HL-60 (cell line): ENCODE measurements around the gene CD38.

Experiments
- DNase-seq, 2 experiments: peaks; one replicate each; pipeline ENCODE4 v3.0.0-alpha.2; 2010 to 2020; ENCODE audit warnings: low read depth in 1 of 2, low spot score in 1 of 2
- H3K27ac ChIP-seq: fragments of 250-450 bp; sonication (Bioruptor Pico); replicated peaks from 2 replicates; pipeline ENCODE4 v1.5.1; 2020; ENCODE audit warnings: mild to moderate bottlenecking, moderate library complexity
- H3K27me3 ChIP-seq: fragments of 250-450 bp; sonication (Bioruptor Pico); 2 replicates; pipeline ENCODE4 v1.5.1; 2021; ENCODE audit warnings: mild to moderate bottlenecking, moderate library complexity; ENCODE audit not compliant: insufficient read depth, poor library complexity, severe bottlenecking
- H3K4me3 ChIP-seq: replicated peaks from 2 replicates; pipeline ENCODE4 v1.5.1; 2011; ENCODE audit warnings: mild to moderate bottlenecking, control low read depth, low read length; ENCODE audit not compliant: insufficient read depth
- GABPA ChIP-seq: IDR thresholded peaks from 2 replicates; pipeline ENCODE4 v1.6.1; 2012; ENCODE audit warnings: low read depth
- POLR2AphosphoS5 ChIP-seq: IDR thresholded peaks from 2 replicates; pipeline ENCODE4 v1.6.1; 2012; ENCODE audit warnings: low read depth
- SPI1 ChIP-seq: IDR thresholded peaks from 2 replicates; pipeline ENCODE4 v1.6.1; 2012; ENCODE audit warnings: low read depth, mild to moderate bottlenecking, borderline replicate concordance
- TF ChIP-seq, protein P1 (sequence below): IDR thresholded peaks from 2 replicates; pipeline ENCODE4 v1.6.1; 2012; ENCODE audit warnings: low read depth; ENCODE audit not compliant: insufficient replicate concordance
- TF ChIP-seq, protein P2 (sequence below): IDR thresholded peaks from one replicate; pipeline ENCODE4 v1.5.1; 2011; ENCODE audit warnings: low read length, control low read depth, inconsistent platforms; ENCODE audit not compliant: insufficient read depth

Gene CD38

DNA sequence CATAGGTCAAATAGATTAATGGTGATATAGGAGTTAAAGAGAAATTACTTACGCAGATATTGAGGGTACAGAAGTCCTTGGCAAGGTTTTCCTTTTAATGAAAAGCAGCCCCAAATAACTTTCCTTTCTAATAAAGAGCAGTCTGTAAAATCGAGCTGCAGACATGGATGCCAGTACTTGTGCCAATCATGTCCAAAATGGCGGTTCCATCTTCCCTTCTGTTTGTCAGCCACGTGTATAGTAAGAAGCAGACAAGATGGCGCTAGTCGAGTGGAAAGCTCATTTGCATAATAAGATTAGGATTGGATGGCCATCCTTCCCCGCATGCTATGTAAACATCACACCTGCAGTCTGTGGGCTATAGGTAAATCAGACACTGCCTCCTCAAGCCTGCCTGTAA, 92.0 kb downstream of the CD38 start:
- TF ChIP-seq, protein P1, sequence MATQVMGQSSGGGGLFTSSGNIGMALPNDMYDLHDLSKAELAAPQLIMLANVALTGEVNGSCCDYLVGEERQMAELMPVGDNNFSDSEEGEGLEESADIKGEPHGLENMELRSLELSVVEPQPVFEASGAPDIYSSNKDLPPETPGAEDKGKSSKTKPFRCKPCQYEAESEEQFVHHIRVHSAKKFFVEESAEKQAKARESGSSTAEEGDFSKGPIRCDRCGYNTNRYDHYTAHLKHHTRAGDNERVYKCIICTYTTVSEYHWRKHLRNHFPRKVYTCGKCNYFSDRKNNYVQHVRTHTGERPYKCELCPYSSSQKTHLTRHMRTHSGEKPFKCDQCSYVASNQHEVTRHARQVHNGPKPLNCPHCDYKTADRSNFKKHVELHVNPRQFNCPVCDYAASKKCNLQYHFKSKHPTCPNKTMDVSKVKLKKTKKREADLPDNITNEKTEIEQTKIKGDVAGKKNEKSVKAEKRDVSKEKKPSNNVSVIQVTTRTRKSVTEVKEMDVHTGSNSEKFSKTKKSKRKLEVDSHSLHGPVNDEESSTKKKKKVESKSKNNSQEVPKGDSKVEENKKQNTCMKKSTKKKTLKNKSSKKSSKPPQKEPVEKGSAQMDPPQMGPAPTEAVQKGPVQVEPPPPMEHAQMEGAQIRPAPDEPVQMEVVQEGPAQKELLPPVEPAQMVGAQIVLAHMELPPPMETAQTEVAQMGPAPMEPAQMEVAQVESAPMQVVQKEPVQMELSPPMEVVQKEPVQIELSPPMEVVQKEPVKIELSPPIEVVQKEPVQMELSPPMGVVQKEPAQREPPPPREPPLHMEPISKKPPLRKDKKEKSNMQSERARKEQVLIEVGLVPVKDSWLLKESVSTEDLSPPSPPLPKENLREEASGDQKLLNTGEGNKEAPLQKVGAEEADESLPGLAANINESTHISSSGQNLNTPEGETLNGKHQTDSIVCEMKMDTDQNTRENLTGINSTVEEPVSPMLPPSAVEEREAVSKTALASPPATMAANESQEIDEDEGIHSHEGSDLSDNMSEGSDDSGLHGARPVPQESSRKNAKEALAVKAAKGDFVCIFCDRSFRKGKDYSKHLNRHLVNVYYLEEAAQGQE = no peak
- TF ChIP-seq SPI1 (no peak), POLR2AphosphoS5 (no peak), GABPA (no peak)
- TF ChIP-seq, protein P2, sequence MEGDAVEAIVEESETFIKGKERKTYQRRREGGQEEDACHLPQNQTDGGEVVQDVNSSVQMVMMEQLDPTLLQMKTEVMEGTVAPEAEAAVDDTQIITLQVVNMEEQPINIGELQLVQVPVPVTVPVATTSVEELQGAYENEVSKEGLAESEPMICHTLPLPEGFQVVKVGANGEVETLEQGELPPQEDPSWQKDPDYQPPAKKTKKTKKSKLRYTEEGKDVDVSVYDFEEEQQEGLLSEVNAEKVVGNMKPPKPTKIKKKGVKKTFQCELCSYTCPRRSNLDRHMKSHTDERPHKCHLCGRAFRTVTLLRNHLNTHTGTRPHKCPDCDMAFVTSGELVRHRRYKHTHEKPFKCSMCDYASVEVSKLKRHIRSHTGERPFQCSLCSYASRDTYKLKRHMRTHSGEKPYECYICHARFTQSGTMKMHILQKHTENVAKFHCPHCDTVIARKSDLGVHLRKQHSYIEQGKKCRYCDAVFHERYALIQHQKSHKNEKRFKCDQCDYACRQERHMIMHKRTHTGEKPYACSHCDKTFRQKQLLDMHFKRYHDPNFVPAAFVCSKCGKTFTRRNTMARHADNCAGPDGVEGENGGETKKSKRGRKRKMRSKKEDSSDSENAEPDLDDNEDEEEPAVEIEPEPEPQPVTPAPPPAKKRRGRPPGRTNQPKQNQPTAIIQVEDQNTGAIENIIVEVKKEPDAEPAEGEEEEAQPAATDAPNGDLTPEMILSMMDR = no peak
- no peak overlapping the region for H3K27ac ChIP-seq
- no peaks in the 10 kb centered on the region for H3K27me3 ChIP-seq
- H3K4me3 ChIP-seq = no peak overlapping the region
- DNase-seq = no peak

DNA sequence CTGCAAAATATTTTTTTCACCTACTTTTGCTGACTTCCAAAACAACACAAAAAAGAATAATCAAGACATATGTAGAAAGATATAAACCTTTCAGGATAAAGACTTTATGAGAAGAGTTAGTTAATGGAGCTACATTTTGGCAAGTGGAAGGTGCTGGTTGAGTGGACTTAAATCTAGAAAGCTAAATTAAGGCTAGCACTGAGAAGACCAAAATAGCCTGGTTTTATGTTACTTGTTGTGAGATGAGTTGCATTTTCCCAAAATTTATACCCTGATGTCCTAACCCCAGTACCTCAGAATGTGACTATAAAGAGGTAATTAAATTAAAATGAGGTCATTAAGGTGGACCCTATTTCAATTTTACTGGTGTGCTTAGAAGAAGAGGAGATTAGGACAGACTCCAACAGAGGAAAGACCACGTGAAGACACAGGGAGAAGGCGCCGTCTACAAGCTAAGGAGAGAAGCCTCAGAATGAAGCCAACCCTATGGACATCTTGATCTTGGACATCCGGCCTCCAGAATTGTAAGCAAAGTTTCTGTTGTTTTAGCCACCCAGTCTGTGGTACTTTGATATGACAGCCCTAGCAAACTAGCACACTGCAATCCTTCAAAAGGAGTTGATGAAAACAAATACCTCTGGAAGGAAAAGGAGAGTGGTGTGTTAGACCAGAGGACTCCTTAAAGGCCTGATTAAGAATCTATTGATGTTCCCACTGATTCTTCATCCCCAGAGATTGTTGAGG, 93.0 kb downstream of the CD38 start:
- Histone ChIP-seq H3K27ac (no peak overlapping the region), H3K27me3 (no peaks in the 10 kb centered on the region), H3K4me3 (no peak overlapping the region)
- TF ChIP-seq, protein P1 = no peak
- TF ChIP-seq SPI1 = no peak
- no peak for DNase-seq

DNA sequence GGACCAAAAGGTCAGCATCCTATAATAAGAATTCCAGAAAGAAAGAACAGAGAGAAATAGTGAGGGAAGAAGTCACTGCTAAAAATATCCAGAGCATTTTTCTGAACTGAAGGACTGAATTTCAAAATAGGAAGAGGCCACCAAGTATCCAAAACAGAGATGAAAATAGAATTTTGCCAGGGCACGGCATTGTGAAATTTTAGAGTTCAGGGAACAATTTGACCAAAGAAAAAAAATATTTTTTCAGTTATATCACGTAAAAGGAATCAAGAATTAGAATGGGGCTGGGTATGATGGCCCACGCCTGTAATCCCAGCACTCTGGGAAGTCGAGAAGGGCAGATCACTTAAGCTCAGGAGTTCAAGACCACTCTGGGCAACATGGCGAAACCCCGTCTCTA, 95.0 kb downstream of the CD38 start:
- DNase-seq = no peak
- TF ChIP-seq POLR2AphosphoS5 (no peak), GABPA (no peak), SPI1 (no peak)
- TF ChIP-seq, protein P2 = no peak
- TF ChIP-seq, protein P1 = no peak
- no peak overlapping the region for H3K27ac ChIP-seq
- H3K4me3 ChIP-seq = no peak overlapping the region
- no peaks in the 10 kb centered on the region for H3K27me3 ChIP-seq
